HG03460 (cell line): Measurements from ENCODE around the gene CREB3.
A peak's percentile ranks its signal among the peaks of the same experiment; 100 is the strongest.

Experiments
- ATAC-seq: cut with Tn5 transposase; IDR thresholded peaks from one replicate; pipeline ENCODE4 v1.9.1; 2021; ENCODE audit not compliant: unreplicated experiment

Gene CREB3

GRCh38 chr9:35725362-35725761, 7.1 kb upstream of the CREB3 start:
- ATAC-seq: no peak

- no peak for ATAC-seq
Observed at GRCh38 chr9:35726931-35727330, 5.5 kb upstream of the CREB3 start.

- no peak for ATAC-seq
Observed at GRCh38 chr9:35727676-35728040, 4.8 kb upstream of the CREB3 start.

GRCh38 chr9:35728041-35728971, 4.2 kb upstream of the CREB3 start:
- no peak for ATAC-seq

- no peak for ATAC-seq
Observed at GRCh38 chr9:35729101-35729500, 3.4 kb upstream of the CREB3 start.

GRCh38 chr9:35729700-35730485, 2.6 kb upstream of the CREB3 start:
- no peak for ATAC-seq

- ATAC-seq: no peak
Observed at GRCh38 chr9:35730486-35730854, 2.0 kb upstream of the CREB3 start.

GRCh38 chr9:35731415-35732184, 866 bp upstream of the CREB3 start:
- peak; percentile 0 for ATAC-seq

- peak; percentile 1 for ATAC-seq
Observed at GRCh38 chr9:35732800-35733541, 505 bp downstream of the CREB3 start.

- ATAC-seq: no peak
Observed at GRCh38 chr9:35734096-35734495, 1.6 kb downstream of the CREB3 start.

GRCh38 chr9:35736201-35736633, 3.8 kb downstream of the CREB3 start:
- ATAC-seq: no peak

- ATAC-seq: no peak
Observed at GRCh38 chr9:35737143-35737542, 4.7 kb downstream of the CREB3 start.

- no peak for ATAC-seq
Observed at GRCh38 chr9:35738186-35738585, 5.7 kb downstream of the CREB3 start.

- no peak for ATAC-seq
Observed at GRCh38 chr9:35738924-35739323, 6.5 kb downstream of the CREB3 start.

- ATAC-seq: no peak
Observed at GRCh38 chr9:35740243-35740642, 7.8 kb downstream of the CREB3 start.

GRCh38 chr9:35741740-35742139, 9.3 kb downstream of the CREB3 start:
- ATAC-seq: no peak

- no peak for ATAC-seq
Observed at GRCh38 chr9:35743452-35743851, 11.0 kb downstream of the CREB3 start.

- ATAC-seq: no peak
Observed at GRCh38 chr9:35743880-35744518, 11.5 kb downstream of the CREB3 start.

GRCh38 chr9:35745569-35745968, 13.1 kb downstream of the CREB3 start:
- no peak for ATAC-seq

- no peak for ATAC-seq
Observed at GRCh38 chr9:35746583-35746982, 14.1 kb downstream of the CREB3 start.
